H1 (cell line): Measurements from ENCODE around the gene RFFL. TPM values are rescaled to one million over a fixed set of nuclear protein-coding genes. Genes with fewer than 3 reads are reported as not detected.

ENCODE experiments used
- CTCF ChIA-PET: fragments of 300-600 bp; sonication (Branson Sonifier 250); formaldehyde crosslinking; loops from one replicate; lab custom pipeline; 2021; ENCODE audit not compliant: partially characterized antibody; lab: Charles Lee
- POLR2A ChIA-PET: fragments of 300-600 bp; sonication (Branson Sonifier 250); formaldehyde crosslinking; loops from one replicate; lab custom pipeline; 2021; ENCODE audit warnings: inconsistent platforms; ENCODE audit not compliant: partially characterized antibody; lab: Charles Lee
- DNase-seq, 2 experiments: peaks; one replicate each; pipeline versions ENCODE4 v3.0.0 to v3.0.0-alpha.2; 2010 to 2022; ENCODE audit warnings: low spot score in 2 of 2, low read depth in 1 of 2, mixed read lengths in 1 of 2
- FAIRE-seq: peaks from 2 replicates; lab custom pipeline; 2011; peaks lifted over from hg19 to GRCh38; lab: Jason Lieb, UNC
- H2AFZ ChIP-seq: 2 replicates; pipeline ENCODE4 v1.8.1; 2012; ENCODE audit warnings: low read length, inconsistent platforms
- H2AK5ac ChIP-seq: 2 replicates; pipeline ENCODE4 v1.6.1; 2013; ENCODE audit warnings: low read depth, low read length
- H2BK120ac ChIP-seq: replicated peaks from 2 replicates; pipeline ENCODE3; 2013; ENCODE audit warnings: low read depth, low read length, inconsistent platforms
- H2BK12ac ChIP-seq: 2 replicates; pipeline ENCODE4 v1.6.1; 2013; ENCODE audit warnings: low read depth, low read length
- H2BK15ac ChIP-seq: 2 replicates; pipeline ENCODE4 v1.6.1; 2013; ENCODE audit warnings: low read length
- H2BK20ac ChIP-seq: 2 replicates; pipeline ENCODE4 v1.6.1; 2013; ENCODE audit warnings: low read length
- H2BK5ac ChIP-seq: 2 replicates; pipeline ENCODE4 v1.6.1; 2013; ENCODE audit warnings: low read depth, low read length
- H3K14ac ChIP-seq: 2 replicates; pipeline ENCODE4 v1.6.1; 2013; ENCODE audit warnings: inconsistent platforms; ENCODE audit not compliant: insufficient read length
- H3K18ac ChIP-seq: 2 replicates; pipeline ENCODE4 v1.6.1; 2013; ENCODE audit warnings: low read length; ENCODE audit errors: extremely low read depth
- H3K23ac ChIP-seq: 2 replicates; pipeline ENCODE4 v1.6.1; 2013; ENCODE audit warnings: inconsistent platforms; ENCODE audit not compliant: insufficient read length
- H3K23me2 ChIP-seq: 2 replicates; pipeline ENCODE4 v1.6.1; 2013; ENCODE audit warnings: low read depth, low read length
- H3K27ac ChIP-seq: 2 replicates; pipeline ENCODE4 v1.6.1; 2011; ENCODE audit warnings: low read depth, low read length, inconsistent platforms
- H3K27me3 ChIP-seq, 4 experiments: replicated peaks in 1 of 4; 1 replicate in 1 of 4; 2 replicates in 3 of 4; pipeline versions ENCODE4 v1.6.1 to v1.8.1; 2011 to 2013; ENCODE audit warnings: low read length in 3 of 4, mild to moderate bottlenecking in 3 of 4, inconsistent platforms in 2 of 4, mixed read lengths in 2 of 4, moderate library complexity in 1 of 4; ENCODE audit not compliant: control insufficient read depth in 3 of 4, insufficient read depth in 3 of 4; ENCODE audit errors: extremely low read depth in 1 of 4
- H3K36me3 ChIP-seq, 4 experiments: 2 replicates each; pipeline versions ENCODE4 v1.6.1 to v1.8.1; 2011 to 2013; ENCODE audit warnings: mild to moderate bottlenecking in 4 of 4, low read length in 3 of 4, moderate library complexity in 2 of 4, control low read depth in 1 of 4, inconsistent platforms in 1 of 4; ENCODE audit not compliant: insufficient read depth in 4 of 4, control insufficient read depth in 2 of 4
- H3K4ac ChIP-seq: replicated peaks from 2 replicates; pipeline ENCODE3; 2013; ENCODE audit warnings: low read length, low read depth, mixed read lengths, inconsistent platforms; ENCODE audit not compliant: insufficient read length
- H3K4me1 ChIP-seq, 4 experiments: replicated peaks in 1 of 4; 1 replicate in 1 of 4; 2 replicates in 3 of 4; pipeline versions ENCODE4 v1.6.1 to v1.8.1; 2011 to 2013; ENCODE audit warnings: low read length in 3 of 4, inconsistent platforms in 2 of 4, mixed read lengths in 1 of 4; ENCODE audit not compliant: insufficient read depth in 4 of 4, control insufficient read depth in 3 of 4
- H3K4me2 ChIP-seq, 2 experiments: 2 replicates each; pipeline versions ENCODE4 v1.6.1 to v1.8.1; 2011 to 2013; ENCODE audit warnings: low read depth in 2 of 2, low read length in 2 of 2, control low read depth in 1 of 2, inconsistent platforms in 1 of 2, mild to moderate bottlenecking in 1 of 2; ENCODE audit not compliant: insufficient read depth in 1 of 2
- H3K4me3 ChIP-seq, 4 experiments: fragments of 200-600, 300-600 bp in 1 of 4; sonication (generic), shearing (Covaris generic), sonication (Bioruptor Twin) in 1 of 4; 2 replicates each; pipeline versions ENCODE4 v1.5.1 to v1.8.1; 2011 to 2016; ENCODE audit warnings: low read length in 4 of 4, low read depth in 3 of 4, control low read depth in 2 of 4, inconsistent platforms in 2 of 4, mild to moderate bottlenecking in 2 of 4, mixed read lengths in 1 of 4, moderate library complexity in 1 of 4; ENCODE audit not compliant: insufficient read depth in 2 of 4; ENCODE audit errors: extremely low read depth in 1 of 4
- H3K56ac ChIP-seq: replicated peaks from 2 replicates; pipeline ENCODE3; 2013; ENCODE audit warnings: low read depth, mild to moderate bottlenecking, mixed read lengths, low read length, inconsistent platforms; ENCODE audit not compliant: insufficient read length
- H3K79me1 ChIP-seq: 2 replicates; pipeline ENCODE4 v1.6.1; 2013; ENCODE audit warnings: low read depth, low read length, control low read depth
- H3K79me2 ChIP-seq, 2 experiments: 2 replicates each; pipeline versions ENCODE4 v1.6.1 to v1.8.1; 2012 to 2013; ENCODE audit warnings: low read length in 2 of 2, mild to moderate bottlenecking in 2 of 2, inconsistent platforms in 1 of 2; ENCODE audit not compliant: insufficient read depth in 2 of 2, control insufficient read depth in 1 of 2
- H3K9ac ChIP-seq, 4 experiments: replicated peaks in 1 of 4; 1 replicate in 1 of 4; 2 replicates in 3 of 4; pipeline versions ENCODE4 v1.6.1 to v1.8.1; 2011 to 2013; ENCODE audit warnings: low read depth in 3 of 4, low read length in 3 of 4, control low read depth in 2 of 4, mild to moderate bottlenecking in 2 of 4, moderate library complexity in 2 of 4, inconsistent platforms in 1 of 4; ENCODE audit errors: extremely low read depth in 1 of 4
- H3K9me3 ChIP-seq, 2 experiments: 2 replicates each; pipeline versions ENCODE4 v1.6.1 to v1.8.1; 2012 to 2013; ENCODE audit warnings: mild to moderate bottlenecking in 2 of 2, moderate library complexity in 2 of 2, control low read depth in 1 of 2, inconsistent platforms in 1 of 2, low read depth in 1 of 2, low read length in 1 of 2, mixed read lengths in 1 of 2; ENCODE audit not compliant: insufficient read depth in 2 of 2
- H4K20me1 ChIP-seq, 2 experiments: replicated peaks in 1 of 2; 2 replicates each; pipeline versions ENCODE3 to v1.8.1; 2011 to 2013; ENCODE audit warnings: inconsistent platforms in 2 of 2, low read length in 2 of 2, mild to moderate bottlenecking in 1 of 2; ENCODE audit not compliant: insufficient read depth in 2 of 2, control insufficient read depth in 1 of 2
- H4K5ac ChIP-seq: 2 replicates; pipeline ENCODE4 v1.6.1; 2013; ENCODE audit warnings: low read length, low read depth, mixed read lengths, inconsistent platforms; ENCODE audit not compliant: insufficient read length
- H4K8ac ChIP-seq: 2 replicates; pipeline ENCODE4 v1.8.0; 2013; ENCODE audit warnings: mild to moderate bottlenecking, moderate library complexity, low read length, inconsistent platforms; ENCODE audit not compliant: insufficient read depth; ENCODE audit errors: extremely low read depth
- H4K91ac ChIP-seq: replicated peaks from 2 replicates; pipeline ENCODE3; 2013; ENCODE audit warnings: low read length, mixed read lengths, inconsistent platforms; ENCODE audit not compliant: insufficient read length
- ATF2 ChIP-seq: IDR thresholded peaks from 2 replicates; pipeline ENCODE4 v1.6.1; 2012; ENCODE audit warnings: low read length, inconsistent platforms
- CBX8 ChIP-seq: fragments of 300-800, 300-1000 bp; sonication (generic); IDR thresholded peaks from 2 replicates; pipeline ENCODE4 v1.7.1; 2016; ENCODE audit warnings: low read depth, low read length, borderline replicate concordance
- HDAC6 ChIP-seq: IDR thresholded peaks from one replicate; pipeline ENCODE4 v1.7.1; 2012; ENCODE audit warnings: low read depth, mild to moderate bottlenecking, inconsistent platforms, low read length, moderate library complexity
- KDM1A ChIP-seq: fragments of 200-600, 300-600 bp; sonication (generic); IDR thresholded peaks from 2 replicates; pipeline ENCODE4 v1.7.1; 2016; ENCODE audit warnings: mild to moderate bottlenecking, low read length, borderline replicate concordance
- RAD21 ChIP-seq, 2 experiments: IDR thresholded peaks in 1 of 2; conservative IDR thresholded peaks in 1 of 2; 2 replicates each; pipeline ENCODE4 v1.6.1; 2011; ENCODE audit warnings: low read depth in 2 of 2, low read length in 2 of 2, improper control_type of control experiment in 1 of 2, inconsistent platforms in 1 of 2, mild to moderate bottlenecking in 1 of 2, moderate library complexity in 1 of 2
- SIN3A ChIP-seq, 2 experiments: IDR thresholded peaks in 1 of 2; conservative IDR thresholded peaks in 1 of 2; 2 replicates each; pipeline ENCODE4 v1.6.1; 2011 to 2012; ENCODE audit warnings: low read length in 2 of 2, improper control_type of control experiment in 1 of 2, low read depth in 1 of 2, mild to moderate bottlenecking in 1 of 2
- SP1 ChIP-seq: IDR thresholded peaks from 2 replicates; pipeline ENCODE4 v1.6.1; 2011; ENCODE audit warnings: low read depth, low read length
- SUZ12 ChIP-seq: fragments of 200-600 bp; sonication (generic); IDR thresholded peaks from 2 replicates; pipeline ENCODE4 v1.6.1; 2012; ENCODE audit warnings: mild to moderate bottlenecking, inconsistent platforms, low read length, moderate library complexity, mixed read lengths
- WGBS, 2 experiments: shearing (Covaris generic) in 1 of 2; methylation state at CpG; one replicate each; pipeline versions ENCODE4 v1.1.6 to v1.1.7; 2013 to 2015; ENCODE audit warnings: low lambda C conversion rate in 2 of 2, mixed read lengths in 2 of 2, inconsistent platforms in 1 of 2, low coverage in 1 of 2, missing lambda C conversion rate in 1 of 2; ENCODE audit not compliant: insufficient replicate concordance in 2 of 2, insufficient coverage in 1 of 2, insufficient read length in 1 of 2; ENCODE audit errors: extremely low coverage in 1 of 2, missing lambda C conversion rate in 1 of 2; 5-methylcytosine and 5-hydroxymethylcytosine counted together
- polyA plus RNA-seq, 7 experiments: library from polyadenylated mRNA; depleted of rRNA in 3 of 7; stranded (reverse) in 5 of 7; unstranded in 2 of 7; fragments of >200 nt in 5 of 7; fragments of 200-250 nt in 2 of 7; gene quantifications; 1 replicate in 5 of 7; 2 replicates in 1 of 7; 4 replicates in 1 of 7; pipeline versions ENCODE4 v1.2.1 to v1.2.3, GENCODE V29; 2011 to 2013; ENCODE audit warnings: missing spikeins in 2 of 7, mixed read lengths in 2 of 7
- total RNA-seq: library from RNA; stranded (reverse); fragmentation: NEBNext Ultra II Directional; extraction: Animal tissue kit (Norgen Biotek cat#: 25700); gene quantifications from 2 replicates; pipeline ENCODE4 v1.2.1, GENCODE V29; 2021

RFFL gene
- total and polyA plus RNA-seq, 2 of the 8 experiments (the other 6 are each of a cell fraction or from before 2014, with no cell fraction given), result 14.0 to 24.5 TPM

- Histone ChIP-seq H3K4me2 (peak overlapping the region; percentile 74 to 86), H3K27ac (peak overlapping the region; percentile 50; the same call in 1 of the 2 replicates), H3K36me3 (no peaks in the 10 kb centered on the region), H3K79me1 (no peaks in the 10 kb centered on the region; the same call in 1 of the 2 replicates), H3K9me3 (no peaks in the 10 kb centered on the region), H3K27me3 (no peaks in the 10 kb centered on the region), H4K5ac (no peak overlapping the region), H3K4ac (no peak overlapping the region), H4K8ac (peak overlapping the region; percentile 85; the same call in 1 of the 2 replicates), H2BK5ac (peak overlapping the region; percentile 60; the same call in 1 of the 2 replicates), H3K4me3 (peak overlapping the region; percentile 53 to 86 (median 76)), H2BK15ac (no peak overlapping the region; the same call in 1 of the 2 replicates), H2AFZ (peak overlapping the region; percentile 66), H3K56ac (no peak overlapping the region), H3K9ac (peak overlapping the region; percentile 8 to 85 (median 53); a peak in 6 of 7 replicates), H3K23me2 (peaks cover 12% of the 10 kb centered on the region; the same call in 1 of the 2 replicates), H3K4me1 (peaks cover 6 to 23% (median 11%) of the 10 kb centered on the region in 4 experiments), H3K79me2 (peaks cover 0 to 2% of the 10 kb centered on the region in 2 experiments; a peak in 1 of 4 replicates), H3K23ac (no peak overlapping the region), H2BK12ac (peak overlapping the region; percentile 81; the same call in 1 of the 2 replicates), H3K18ac (peak overlapping the region; percentile 72), H3K14ac (no peak overlapping the region), H2BK120ac (no peak overlapping the region), H2BK20ac (peak overlapping the region; percentile 76; the same call in 1 of the 2 replicates), H2AK5ac (no peak overlapping the region), H4K91ac (peak overlapping the region; percentile 55), H4K20me1 (no peaks in the 10 kb centered on the region)
- ChIA-PET POLR2A (interaction anchor here (0.6 to 2.5 kb wide), 16 partner anchors 9 to 108 kb away, joined by 3 to 12 read pairs (median 3); partner anchors contain the start of genes FNDC8, LIG3, NLE1 and RFFL), CTCF (interaction anchor here (0.6 to 3.5 kb wide), 20 partner anchors 11 to 136 kb away, joined by 3 to 22 read pairs (median 6); partner anchors contain the start of genes RAD51D and RFFL)
- FAIRE-seq (no peak), DNase-seq (peak in 1 of 2 experiments; percentile 90)
- 0% methylated on average over 6 of the region's 80 CpGs; no CpG with 5 or more reads in 1 of the 2 experiments for WGBS, 2 experiments
- peak in 1 of 2 experiments; percentile 36; a peak in 1 of 4 replicates for TF ChIP-seq SIN3A (conservative IDR thresholded peaks at IDR 0.05 in 1 of 2, IDR thresholded peaks at IDR 0.05 in 1 of 2; ENCODE audit: low read depth in 1 of 2, low read length in 2 of 2)
- TF ChIP-seq CBX8, result no peak
- TF ChIP-seq SP1, result no peak
- TF ChIP-seq ATF2, result no peak
- TF ChIP-seq RAD21 (IDR thresholded peaks at IDR 0.05 in 1 of 2, conservative IDR thresholded peaks at IDR 0.05 in 1 of 2; ENCODE audit: low read depth in 2 of 2, low read length in 2 of 2), result peak; percentile 41 to 71
- TF ChIP-seq KDM1A, result no peak
- no peak for TF ChIP-seq SUZ12
- TF ChIP-seq HDAC6, result no peak
Measured at GRCh38 chr17:35088881-35089585, 25.5 kb upstream of the RFFL start.
